ENCODE results near the gene VPS33B. TPM values are rescaled to one million over a fixed set of nuclear protein-coding genes. Genes with fewer than 3 reads are reported as not detected.

The VPS33B gene
- total RNA-seq, 1 experiment from 2014 or later = 18.4 TPM

GRCh38 chr15:90970274-90970673 is 52.1 kb downstream of the VPS33B start:
- Mint-ChIP-seq H3K27me3 (ENCODE audit: unreplicated experiment) (no peaks in the 10 kb centered on the region), H3K4me1 (ENCODE audit: low read depth, unreplicated experiment) (no peaks in the 10 kb centered on the region), H3K4me3 (ENCODE audit: low read depth, unreplicated experiment) (no peak overlapping the region), H3K9me3 (ENCODE audit: low read depth, unreplicated experiment) (no peaks in the 10 kb centered on the region), H3K36me3 (ENCODE audit: insufficient read depth, unreplicated experiment) (peaks cover 38% of the 10 kb centered on the region), H3K27ac (ENCODE audit: unreplicated experiment) (peak overlapping the region; percentile 42)
- BruUV-seq (replicated peaks) = no TSS peak
- intact Hi-C loops (cut with micrococcal nuclease; ENCODE audit: unreplicated experiment) = no loop called here
- DNase-seq = no peak
- CTCF ChIA-PET = no interaction called here
- TF ChIP-seq, protein P1, sequence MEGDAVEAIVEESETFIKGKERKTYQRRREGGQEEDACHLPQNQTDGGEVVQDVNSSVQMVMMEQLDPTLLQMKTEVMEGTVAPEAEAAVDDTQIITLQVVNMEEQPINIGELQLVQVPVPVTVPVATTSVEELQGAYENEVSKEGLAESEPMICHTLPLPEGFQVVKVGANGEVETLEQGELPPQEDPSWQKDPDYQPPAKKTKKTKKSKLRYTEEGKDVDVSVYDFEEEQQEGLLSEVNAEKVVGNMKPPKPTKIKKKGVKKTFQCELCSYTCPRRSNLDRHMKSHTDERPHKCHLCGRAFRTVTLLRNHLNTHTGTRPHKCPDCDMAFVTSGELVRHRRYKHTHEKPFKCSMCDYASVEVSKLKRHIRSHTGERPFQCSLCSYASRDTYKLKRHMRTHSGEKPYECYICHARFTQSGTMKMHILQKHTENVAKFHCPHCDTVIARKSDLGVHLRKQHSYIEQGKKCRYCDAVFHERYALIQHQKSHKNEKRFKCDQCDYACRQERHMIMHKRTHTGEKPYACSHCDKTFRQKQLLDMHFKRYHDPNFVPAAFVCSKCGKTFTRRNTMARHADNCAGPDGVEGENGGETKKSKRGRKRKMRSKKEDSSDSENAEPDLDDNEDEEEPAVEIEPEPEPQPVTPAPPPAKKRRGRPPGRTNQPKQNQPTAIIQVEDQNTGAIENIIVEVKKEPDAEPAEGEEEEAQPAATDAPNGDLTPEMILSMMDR (IDR thresholded peaks at IDR 0.05; ENCODE audit: unreplicated experiment) = no peak

DNA sequence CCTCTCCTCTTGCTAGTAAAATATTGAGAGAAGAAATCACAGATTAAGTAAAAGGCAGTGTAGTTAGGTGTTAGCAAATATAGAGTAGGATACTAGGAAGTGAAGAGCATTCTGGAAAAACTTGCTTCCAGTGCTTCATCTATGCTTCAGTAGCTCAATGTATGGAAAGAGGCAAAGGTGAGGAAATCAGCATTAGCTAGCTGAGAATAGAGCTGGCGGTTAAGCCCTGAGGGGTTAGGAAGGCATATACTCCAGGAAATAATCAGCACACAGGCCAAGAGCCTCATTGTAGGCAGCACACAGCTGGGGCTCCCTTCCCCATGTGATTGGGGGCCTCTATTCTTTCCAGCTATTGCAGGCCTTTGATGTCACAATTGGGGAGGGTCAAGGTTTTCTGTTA is 54.0 kb downstream of the VPS33B start:
- no peaks in the 10 kb centered on the region for H3K27me3 Mint-ChIP-seq (ENCODE audit: unreplicated experiment)

GRCh38 chr15:90967206-90967605 is 55.2 kb downstream of the VPS33B start:
- Mint-ChIP-seq H3K4me3 (ENCODE audit: low read depth, unreplicated experiment) (no peak overlapping the region), H3K27me3 (ENCODE audit: unreplicated experiment) (no peaks in the 10 kb centered on the region), H3K36me3 (ENCODE audit: insufficient read depth, unreplicated experiment) (peaks cover 33% of the 10 kb centered on the region), H3K27ac (ENCODE audit: unreplicated experiment) (no peak overlapping the region), H3K9me3 (ENCODE audit: low read depth, unreplicated experiment) (no peaks in the 10 kb centered on the region), H3K4me1 (ENCODE audit: low read depth, unreplicated experiment) (no peaks in the 10 kb centered on the region)
- CTCF ChIA-PET = no interaction called here
- no TSS peak for BruUV-seq (replicated peaks)
- intact Hi-C loops (cut with micrococcal nuclease; ENCODE audit: unreplicated experiment) = no loop called here
- DNase-seq = no peak
- TF ChIP-seq, protein P1 (IDR thresholded peaks at IDR 0.05; ENCODE audit: unreplicated experiment) = no peak

More for the DNA sequence above, 54.0 kb downstream of the VPS33B start:
- Mint-ChIP-seq H3K9me3 (ENCODE audit: low read depth, unreplicated experiment) (no peaks in the 10 kb centered on the region), H3K27ac (ENCODE audit: unreplicated experiment) (peak overlapping the region; percentile 37), H3K4me3 (ENCODE audit: low read depth, unreplicated experiment) (no peak overlapping the region), H3K36me3 (ENCODE audit: insufficient read depth, unreplicated experiment) (peaks cover 34% of the 10 kb centered on the region), H3K4me1 (ENCODE audit: low read depth, unreplicated experiment) (no peaks in the 10 kb centered on the region)
- TSS peak; percentile 2 for BruUV-seq (replicated peaks)
- DNase-seq = no peak
- TF ChIP-seq, protein P1 (IDR thresholded peaks at IDR 0.05; ENCODE audit: unreplicated experiment) = no peak
- intact Hi-C loops (cut with micrococcal nuclease; ENCODE audit: unreplicated experiment) = no loop called here
- CTCF ChIA-PET = no interaction called here

GRCh38 chr15:90966262-90966661 is 56.1 kb downstream of the VPS33B start:
- TF ChIP-seq, protein P1 (IDR thresholded peaks at IDR 0.05; ENCODE audit: unreplicated experiment) = no peak
- BruUV-seq (replicated peaks) = TSS peak; percentile 63

More at GRCh38 chr15:90966262-90966661, 56.1 kb downstream of the VPS33B start:
- H3K36me3 Mint-ChIP-seq (ENCODE audit: insufficient read depth, unreplicated experiment) = peaks cover 38% of the 10 kb centered on the region
- peak overlapping the region; percentile 30 for H3K27ac Mint-ChIP-seq (ENCODE audit: unreplicated experiment)
- no peaks in the 10 kb centered on the region for H3K9me3 Mint-ChIP-seq (ENCODE audit: low read depth, unreplicated experiment)
- CTCF ChIA-PET = no interaction called here
- H3K4me3 Mint-ChIP-seq (ENCODE audit: low read depth, unreplicated experiment) = no peak overlapping the region
- H3K4me1 Mint-ChIP-seq (ENCODE audit: low read depth, unreplicated experiment) = no peaks in the 10 kb centered on the region
- H3K27me3 Mint-ChIP-seq (ENCODE audit: unreplicated experiment) = no peaks in the 10 kb centered on the region
- no peak for DNase-seq
- intact Hi-C loops (cut with micrococcal nuclease; ENCODE audit: unreplicated experiment) = no loop called here

Measured in Calu3 (cell line).